Mesenchymal stem cell (in vitro differentiated cells and primary cell): Measurements from ENCODE around the gene NGFR.

Experiments used
- DNase-seq: peaks from one replicate; pipeline ENCODE4 v3.0.0-alpha.2; 2013
- H2AFZ ChIP-seq: one replicate; pipeline ENCODE4 v1.6.1; 2013; ENCODE audit warnings: low read depth, mild to moderate bottlenecking, control low read depth, inconsistent platforms, low read length, moderate library complexity
- H2AK5ac ChIP-seq: 2 replicates; pipeline ENCODE4 v1.6.1; 2013; ENCODE audit warnings: low read length, moderate library complexity, mild to moderate bottlenecking, inconsistent platforms; ENCODE audit not compliant: severe bottlenecking
- H2BK120ac ChIP-seq: one replicate; pipeline ENCODE4 v1.6.1; 2013; ENCODE audit warnings: low read depth, mild to moderate bottlenecking, inconsistent platforms, low read length, moderate library complexity
- H2BK12ac ChIP-seq, 2 experiments: one replicate each; pipeline ENCODE4 v1.6.1; 2013; ENCODE audit warnings: inconsistent platforms in 2 of 2, low read length in 2 of 2, mild to moderate bottlenecking in 2 of 2, moderate library complexity in 2 of 2, control low read depth in 1 of 2
- H2BK15ac ChIP-seq: one replicate; pipeline ENCODE4 v1.6.1; 2013; ENCODE audit warnings: mild to moderate bottlenecking, low read depth, inconsistent platforms; ENCODE audit not compliant: poor library complexity, severe bottlenecking
- H2BK5ac ChIP-seq: 2 replicates; pipeline ENCODE4 v1.6.1; 2013; ENCODE audit warnings: low read depth, mild to moderate bottlenecking, low read length, control low read depth, inconsistent platforms; ENCODE audit not compliant: poor library complexity, severe bottlenecking
- H3K14ac ChIP-seq, 2 experiments: one replicate each; pipeline ENCODE4 v1.6.1; 2013; ENCODE audit warnings: inconsistent platforms in 2 of 2, low read length in 2 of 2, control low read depth in 1 of 2, mild to moderate bottlenecking in 1 of 2, moderate library complexity in 1 of 2
- H3K18ac ChIP-seq, 2 experiments: one replicate each; pipeline ENCODE4 v1.6.1; 2013; ENCODE audit warnings: inconsistent platforms in 2 of 2, low read length in 2 of 2, control low read depth in 1 of 2, low read depth in 1 of 2, mild to moderate bottlenecking in 1 of 2
- H3K23ac ChIP-seq, 2 experiments: one replicate each; pipeline ENCODE4 v1.6.1; 2013; ENCODE audit warnings: inconsistent platforms in 2 of 2, low read length in 2 of 2, mild to moderate bottlenecking in 2 of 2, moderate library complexity in 2 of 2, control low read depth in 1 of 2
- H3K27ac ChIP-seq: 2 replicates; pipeline ENCODE4 v1.5.1; 2013; ENCODE audit warnings: mild to moderate bottlenecking, moderate library complexity, low read length, control low read depth, inconsistent platforms; ENCODE audit not compliant: poor library complexity, severe bottlenecking
- H3K27me3 ChIP-seq, 2 experiments: 2 replicates each; pipeline versions ENCODE4 v1.6.1 to v1.7.0; 2013; ENCODE audit warnings: low read length in 2 of 2, mild to moderate bottlenecking in 2 of 2, moderate library complexity in 2 of 2, control low read depth in 1 of 2, inconsistent platforms in 1 of 2; ENCODE audit not compliant: control insufficient read depth in 1 of 2, insufficient read depth in 1 of 2
- H3K36me3 ChIP-seq, 2 experiments: 2 replicates each; pipeline versions ENCODE4 v1.6.1 to v1.7.0; 2013; ENCODE audit warnings: low read length in 2 of 2, control low read depth in 1 of 2, inconsistent platforms in 1 of 2, low read depth in 1 of 2, mild to moderate bottlenecking in 1 of 2; ENCODE audit not compliant: insufficient read depth in 2 of 2, control insufficient read depth in 1 of 2
- H3K4ac ChIP-seq, 2 experiments: one replicate each; pipeline ENCODE4 v1.6.1; 2013; ENCODE audit warnings: inconsistent platforms in 2 of 2, low read length in 2 of 2, mild to moderate bottlenecking in 2 of 2, moderate library complexity in 2 of 2, control low read depth in 1 of 2, low read depth in 1 of 2
- H3K4me1 ChIP-seq: 2 replicates; pipeline ENCODE4 v1.6.1; 2013; ENCODE audit warnings: low read depth, low read length, control low read depth; ENCODE audit not compliant: control insufficient read depth, insufficient read depth
- H3K4me2 ChIP-seq: 2 replicates; pipeline ENCODE4 v1.6.1; 2013; ENCODE audit warnings: low read length, mild to moderate bottlenecking, inconsistent platforms; ENCODE audit not compliant: poor library complexity, severe bottlenecking
- H3K4me3 ChIP-seq, 2 experiments: 2 replicates each; pipeline versions ENCODE4 v1.5.1 to v1.7.0; 2013; ENCODE audit warnings: low read length in 2 of 2, mild to moderate bottlenecking in 2 of 2, control low read depth in 1 of 2, low read depth in 1 of 2; ENCODE audit not compliant: insufficient read depth in 1 of 2
- H3K79me1 ChIP-seq: replicated peaks from 2 replicates; pipeline ENCODE4 v1.6.1; 2013; ENCODE audit warnings: mild to moderate bottlenecking, control low read depth, low read length, inconsistent platforms; ENCODE audit not compliant: poor library complexity, severe bottlenecking
- H3K9ac ChIP-seq: 2 replicates; pipeline ENCODE4 v1.7.0; 2013; ENCODE audit warnings: mild to moderate bottlenecking, low read length, moderate library complexity
- H3K9me3 ChIP-seq: 2 replicates; pipeline ENCODE4 v1.7.0; 2013; ENCODE audit warnings: mild to moderate bottlenecking, low read length; ENCODE audit not compliant: control insufficient read depth
- H4K8ac ChIP-seq: one replicate; pipeline ENCODE4 v1.6.1; 2013; ENCODE audit warnings: inconsistent platforms, mild to moderate bottlenecking, low read length, moderate library complexity
- H4K91ac ChIP-seq: one replicate; pipeline ENCODE4 v1.6.1; 2013; ENCODE audit warnings: mild to moderate bottlenecking, low read length, inconsistent platforms
- WGBS: methylation state at CpG from one replicate; pipeline ENCODE4 v1.1.7; 2013; ENCODE audit warnings: mixed read lengths; 5-methylcytosine and 5-hydroxymethylcytosine counted together

Gene NGFR

GRCh38 chr17:49524473-49525359 is 29.6 kb downstream of the NGFR start:
- no peak overlapping the region for H2BK5ac ChIP-seq
- H2AK5ac ChIP-seq, result no peak overlapping the region
- H4K8ac ChIP-seq, result no peak overlapping the region
- no peak overlapping the region for H3K14ac ChIP-seq
- DNase-seq, result no peak
- no peak overlapping the region for H2BK120ac ChIP-seq
- no peak overlapping the region for H3K27ac ChIP-seq
- H3K4me2 ChIP-seq, result no peak overlapping the region
- peaks cover 74 to 87% of the 10 kb centered on the region in 2 experiments for H3K27me3 ChIP-seq
- no peak overlapping the region for H2BK15ac ChIP-seq
- no peak overlapping the region for H3K18ac ChIP-seq
- no peak overlapping the region for H2AFZ ChIP-seq
- no peak overlapping the region for H3K9ac ChIP-seq
- no peak overlapping the region for H2BK12ac ChIP-seq
- H3K36me3 ChIP-seq, result no peaks in the 10 kb centered on the region
- H3K4me3 ChIP-seq, result no peak overlapping the region
- H3K4me1 ChIP-seq, result peaks cover 3% of the 10 kb centered on the region
- no peak overlapping the region for H4K91ac ChIP-seq
- no peak overlapping the region for H3K4ac ChIP-seq
- no peaks in the 10 kb centered on the region for H3K79me1 ChIP-seq
- no peaks in the 10 kb centered on the region for H3K9me3 ChIP-seq
- 87% methylated on average over 16 of the region's 17 CpGs for WGBS
- no peak overlapping the region for H3K23ac ChIP-seq

GRCh38 chr17:49525831-49526741 is 31.0 kb downstream of the NGFR start:
- 83% methylated on average over 24 of the region's 24 CpGs for WGBS
- peaks cover 66 to 88% of the 10 kb centered on the region in 2 experiments for H3K27me3 ChIP-seq

GRCh38 chr17:49527927-49528651 is 33.0 kb downstream of the NGFR start:
- DNase-seq, result no peak
- no peak overlapping the region for H3K14ac ChIP-seq
- H2BK5ac ChIP-seq, result no peak overlapping the region
- peaks cover 3% of the 10 kb centered on the region for H3K4me1 ChIP-seq
- H3K4me3 ChIP-seq, result no peak overlapping the region
- H3K9me3 ChIP-seq, result no peaks in the 10 kb centered on the region
- no peaks in the 10 kb centered on the region for H3K36me3 ChIP-seq
- H3K18ac ChIP-seq, result no peak overlapping the region
- H3K4ac ChIP-seq, result no peak overlapping the region
- no peak overlapping the region for H3K27ac ChIP-seq
- no peak overlapping the region for H2AFZ ChIP-seq
- peaks cover 65 to 87% of the 10 kb centered on the region in 2 experiments for H3K27me3 ChIP-seq
- no peak overlapping the region for H2BK120ac ChIP-seq
- H3K79me1 ChIP-seq, result no peaks in the 10 kb centered on the region
- H3K23ac ChIP-seq, result no peak overlapping the region
- no peak overlapping the region for H3K4me2 ChIP-seq
- H4K8ac ChIP-seq, result no peak overlapping the region
- H2AK5ac ChIP-seq, result no peak overlapping the region
- H3K9ac ChIP-seq, result no peak overlapping the region
- H4K91ac ChIP-seq, result no peak overlapping the region
- H2BK12ac ChIP-seq, result no peak overlapping the region
- 41% methylated on average over 9 of the region's 11 CpGs for WGBS
- H2BK15ac ChIP-seq, result no peak overlapping the region

More at GRCh38 chr17:49525831-49526741, 31.0 kb downstream of the NGFR start:
- no peak overlapping the region for H4K91ac ChIP-seq
- H3K9me3 ChIP-seq, result no peaks in the 10 kb centered on the region
- H3K4ac ChIP-seq, result no peak overlapping the region
- H3K27ac ChIP-seq, result no peak overlapping the region
- peaks cover 3% of the 10 kb centered on the region for H3K4me1 ChIP-seq
- H2BK12ac ChIP-seq, result peak overlapping the region in 1 of 2 experiments; percentile 7
- H3K18ac ChIP-seq, result no peak overlapping the region
- no peak overlapping the region for H2AFZ ChIP-seq
- H3K14ac ChIP-seq, result peak overlapping the region in 1 of 2 experiments; percentile 69
- no peak overlapping the region for H4K8ac ChIP-seq
- no peak overlapping the region for H2BK5ac ChIP-seq
- DNase-seq, result no peak
- H3K36me3 ChIP-seq, result no peaks in the 10 kb centered on the region
- no peak overlapping the region for H2BK120ac ChIP-seq
- H2AK5ac ChIP-seq, result no peak overlapping the region
- no peak overlapping the region for H3K4me2 ChIP-seq
- H3K23ac ChIP-seq, result no peak overlapping the region
- H3K9ac ChIP-seq, result no peak overlapping the region
- no peaks in the 10 kb centered on the region for H3K79me1 ChIP-seq
- peak overlapping the region in 1 of 2 experiments; percentile 22 for H3K4me3 ChIP-seq
- H2BK15ac ChIP-seq, result no peak overlapping the region
